KOPT-K1 (cell line): ENCODE data around the gene RBM4B.
"Not testable (repeated sequence)": the region's sequence is repeated elsewhere in the genome, so short reads cannot be mapped to it uniquely, and the experiment has no call there.

Source experiments
- H3K27ac ChIP-seq: fragments of 200-600 bp; sonication (generic); 2 replicates; pipeline ENCODE4 v1.5.1; 2016; ENCODE audit warnings: antibody characterized with exemption, mild to moderate bottlenecking, low read depth, low read length; ENCODE audit not compliant: poor library complexity, severe bottlenecking
- H3K36me3 ChIP-seq: fragments of 200-600 bp; sonication (generic); 2 replicates; pipeline ENCODE4 v1.5.1; 2017; ENCODE audit warnings: antibody characterized with exemption, mild to moderate bottlenecking, low read length, moderate library complexity; ENCODE audit not compliant: insufficient read depth
- H3K9me3 ChIP-seq: fragments of 200-600 bp; sonication (generic); 2 replicates; pipeline ENCODE4 v1.5.1; 2017; ENCODE audit warnings: antibody characterized with exemption, low read length, mild to moderate bottlenecking; ENCODE audit not compliant: insufficient read depth, poor library complexity, severe bottlenecking

Gene RBM4B

DNA sequence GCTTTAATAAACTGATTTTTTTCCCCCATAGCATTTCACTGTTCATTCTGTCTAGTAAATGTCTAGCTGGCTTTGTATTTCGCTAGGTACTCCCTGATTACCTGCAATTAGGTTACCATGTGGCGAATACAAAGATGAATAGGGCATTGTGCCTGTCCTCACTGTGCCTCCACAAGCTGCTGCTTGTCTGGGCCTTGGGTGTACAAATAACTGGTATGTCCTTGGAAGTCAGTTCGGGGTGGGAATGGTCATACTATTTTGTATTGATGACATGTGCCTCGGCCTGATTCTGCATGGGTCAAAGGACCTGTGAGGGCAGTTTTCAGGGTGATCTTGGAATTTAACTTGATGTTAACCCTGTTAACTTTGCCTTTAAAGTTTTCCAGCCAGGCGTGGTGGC lies 27.8 kb downstream of the RBM4B start:
- Histone ChIP-seq H3K36me3 (peaks cover 99% of the 10 kb centered on the region), H3K27ac (no peak overlapping the region), H3K9me3 (no peaks in the 10 kb centered on the region)

DNA sequence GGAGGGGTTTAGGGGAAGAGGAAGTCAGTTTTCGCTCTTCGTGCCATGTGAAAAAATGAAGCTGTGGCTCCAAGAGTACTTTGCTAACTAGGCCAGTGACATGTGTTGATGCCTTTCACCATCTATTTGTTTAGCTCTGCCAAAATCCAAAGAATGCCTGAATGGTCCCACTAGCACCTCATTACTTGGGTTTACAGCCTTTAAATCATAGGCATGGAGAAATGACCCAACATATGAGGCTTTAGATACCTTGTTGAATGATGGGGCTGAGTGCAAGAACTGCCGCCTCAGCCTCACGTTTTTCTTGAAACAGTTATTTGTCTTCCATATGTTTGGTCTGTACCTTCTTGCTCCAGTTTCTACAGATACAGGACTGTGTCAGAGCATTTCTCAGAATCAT lies 30.9 kb downstream of the RBM4B start:
- Histone ChIP-seq H3K27ac (no peak overlapping the region), H3K36me3 (peaks cover 100% of the 10 kb centered on the region), H3K9me3 (no peaks in the 10 kb centered on the region)

DNA sequence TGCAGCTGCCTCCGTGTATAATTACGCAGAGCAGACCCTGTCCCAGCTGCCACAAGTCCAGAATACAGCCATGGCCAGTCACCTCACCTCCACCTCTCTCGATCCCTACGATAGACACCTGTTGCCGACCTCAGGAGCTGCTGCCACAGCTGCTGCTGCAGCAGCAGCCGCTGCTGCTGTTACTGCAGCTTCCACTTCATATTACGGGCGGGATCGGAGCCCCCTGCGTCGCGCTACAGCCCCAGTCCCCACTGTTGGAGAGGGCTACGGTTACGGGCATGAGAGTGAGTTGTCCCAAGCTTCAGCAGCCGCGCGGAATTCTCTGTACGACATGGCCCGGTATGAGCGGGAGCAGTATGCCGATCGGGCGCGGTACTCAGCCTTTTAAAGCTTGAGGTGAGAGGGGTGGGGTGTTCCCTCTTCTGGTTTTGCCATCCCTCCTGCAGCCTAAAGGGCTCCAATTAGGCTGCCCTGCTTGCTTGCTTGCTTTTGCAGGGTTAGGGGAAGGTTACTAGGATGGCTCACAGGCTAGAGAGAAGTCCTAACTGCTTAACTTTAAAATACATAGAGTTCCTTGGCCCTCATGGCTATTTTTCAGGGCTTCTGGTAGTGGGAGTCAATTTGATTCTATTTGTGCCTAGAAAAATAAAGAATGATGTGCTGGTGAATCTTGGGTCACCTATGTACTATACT lies 33.8 kb downstream of the RBM4B start:
- H3K36me3 ChIP-seq, result peaks cover 99% of the 10 kb centered on the region
- H3K27ac ChIP-seq, result no peak overlapping the region
- H3K9me3 ChIP-seq, result no peaks in the 10 kb centered on the region

DNA sequence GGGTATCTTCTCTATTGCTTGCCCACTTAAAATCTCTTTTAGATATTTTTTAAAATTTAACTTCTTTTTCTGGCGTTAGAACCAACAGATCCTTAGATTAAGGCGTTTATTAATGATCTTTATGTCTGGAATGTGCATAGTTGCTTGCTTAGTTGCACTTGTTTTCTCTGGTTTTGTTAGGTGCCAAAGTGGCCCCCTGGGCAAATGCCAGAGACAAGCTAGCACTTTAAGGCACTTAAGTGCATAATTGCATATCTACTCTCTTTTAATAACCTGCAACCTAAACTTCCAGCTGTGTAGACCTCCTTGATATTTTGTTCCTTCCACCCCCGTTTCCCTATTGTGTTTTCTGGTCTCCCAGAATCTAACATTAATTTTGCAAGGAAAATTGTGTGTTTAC lies 35.9 kb downstream of the RBM4B start:
- no peak overlapping the region for H3K27ac ChIP-seq
- H3K9me3 ChIP-seq, result no peaks in the 10 kb centered on the region
- peaks cover 84% of the 10 kb centered on the region for H3K36me3 ChIP-seq

DNA sequence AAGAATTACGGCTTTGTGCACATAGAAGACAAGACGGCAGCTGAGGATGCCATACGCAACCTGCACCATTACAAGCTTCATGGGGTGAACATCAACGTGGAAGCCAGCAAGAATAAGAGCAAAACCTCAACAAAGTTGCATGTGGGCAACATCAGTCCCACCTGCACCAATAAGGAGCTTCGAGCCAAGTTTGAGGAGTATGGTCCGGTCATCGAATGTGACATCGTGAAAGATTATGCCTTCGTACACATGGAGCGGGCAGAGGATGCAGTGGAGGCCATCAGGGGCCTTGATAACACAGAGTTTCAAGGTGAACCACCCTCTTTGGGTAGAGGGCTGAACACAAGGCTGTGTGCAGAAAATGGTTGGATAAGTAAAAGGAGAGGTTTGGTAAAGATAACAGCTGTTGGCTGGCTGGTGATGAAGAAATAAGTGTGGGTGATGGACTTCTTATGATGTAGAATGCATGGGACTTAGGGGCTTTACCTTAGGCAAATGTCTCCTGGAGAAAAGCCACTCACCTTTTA lies 37.8 kb downstream of the RBM4B start:
- Histone ChIP-seq H3K27ac (peak overlapping the region; percentile 82), H3K36me3 (peaks cover 82% of the 10 kb centered on the region)
- H3K9me3 ChIP-seq, result not testable (repeated sequence)

DNA sequence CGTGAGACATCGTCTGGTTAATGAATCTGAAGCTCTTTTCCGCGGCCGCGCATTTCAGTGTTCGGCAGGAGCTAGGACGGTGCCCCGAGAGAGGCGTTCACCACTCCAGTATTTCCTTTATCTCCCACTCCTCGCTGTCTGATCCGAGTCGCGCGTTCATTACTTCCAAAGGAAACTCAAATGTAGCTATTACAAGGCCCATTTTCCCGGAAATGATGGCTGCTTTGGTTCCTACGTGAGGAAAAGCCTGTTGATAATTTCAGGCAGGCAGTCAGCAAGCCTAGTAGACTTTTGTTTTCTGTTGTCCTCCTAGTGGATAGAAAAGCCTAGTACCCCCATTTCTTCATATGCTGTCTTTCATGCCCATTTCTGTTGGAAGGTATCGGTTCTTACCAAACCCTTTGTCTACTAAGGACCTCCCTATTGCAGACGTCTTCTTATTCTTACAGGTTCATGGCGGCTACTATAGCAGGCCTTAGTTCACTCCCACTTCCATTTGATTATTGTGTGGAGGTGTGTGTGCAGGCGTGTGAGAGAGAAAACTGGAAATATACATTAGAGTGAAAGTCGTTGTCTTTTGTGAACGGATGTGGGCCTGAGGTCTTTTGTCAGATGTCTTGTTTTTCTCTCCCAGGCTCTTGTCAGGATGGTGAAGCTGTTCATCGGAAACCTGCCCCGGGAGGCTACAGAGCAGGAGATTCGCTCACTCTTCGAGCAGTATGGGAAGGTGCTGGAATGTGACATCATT lies 38.4 kb downstream of the RBM4B start:
- no peaks in the 10 kb centered on the region for H3K9me3 ChIP-seq
- H3K36me3 ChIP-seq, result peaks cover 82% of the 10 kb centered on the region
- peak overlapping the region; percentile 82 for H3K27ac ChIP-seq

DNA sequence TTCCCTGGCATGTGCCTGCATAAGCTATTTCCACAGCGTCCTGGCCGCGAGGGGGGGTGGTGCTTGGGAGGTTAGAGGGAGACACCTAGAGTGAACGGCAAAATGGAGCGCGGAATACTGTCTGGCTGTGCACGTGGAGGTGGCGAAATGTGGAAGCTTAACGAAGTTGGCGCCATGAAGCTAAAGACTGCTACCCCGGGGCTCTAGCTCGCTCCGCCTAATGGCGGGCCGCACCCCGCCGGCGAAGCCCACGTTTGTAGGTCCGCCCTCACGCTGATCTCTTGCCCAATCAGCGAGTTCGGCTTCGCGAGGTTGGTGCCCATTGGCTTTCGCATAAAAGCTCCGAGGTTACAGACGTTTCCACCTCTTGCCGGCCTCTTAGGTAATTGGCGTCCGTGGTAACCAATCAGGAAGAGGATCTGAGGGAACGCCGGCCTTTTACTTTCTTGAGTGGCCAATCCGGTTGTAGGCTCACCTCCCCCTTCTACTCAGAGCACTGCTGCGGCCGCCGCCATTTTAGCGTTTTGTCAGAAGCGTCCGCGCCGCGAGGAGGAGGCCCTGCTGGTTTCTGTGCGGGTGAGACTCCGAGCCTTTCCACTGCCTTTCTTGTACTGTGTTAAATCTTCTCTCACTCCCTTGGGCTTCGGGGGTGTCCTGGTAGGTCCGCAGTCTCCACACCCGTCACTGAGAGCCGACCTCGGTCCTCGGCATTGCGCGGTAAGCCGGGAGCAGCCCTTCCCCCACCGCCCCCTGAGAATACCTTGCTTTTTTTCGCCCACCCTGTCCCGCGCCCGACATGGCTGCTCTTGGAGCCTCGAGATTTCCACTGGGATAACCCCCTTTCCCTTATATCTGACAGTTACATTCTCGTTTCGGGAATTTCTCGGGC lies 39.3 kb downstream of the RBM4B start, which contains the start of gene RBM4:
Gene RBM4 (plus strand): TSS at position 527 of the 889 bp plus-strand sequence. CDS start 1,009 bp downstream, outside the sequence.
- H3K9me3 ChIP-seq, result no peaks in the 10 kb centered on the region
- peaks cover 82% of the 10 kb centered on the region for H3K36me3 ChIP-seq
- H3K27ac ChIP-seq, result peak within 1 kb of the TSS; percentile 82

DNA sequence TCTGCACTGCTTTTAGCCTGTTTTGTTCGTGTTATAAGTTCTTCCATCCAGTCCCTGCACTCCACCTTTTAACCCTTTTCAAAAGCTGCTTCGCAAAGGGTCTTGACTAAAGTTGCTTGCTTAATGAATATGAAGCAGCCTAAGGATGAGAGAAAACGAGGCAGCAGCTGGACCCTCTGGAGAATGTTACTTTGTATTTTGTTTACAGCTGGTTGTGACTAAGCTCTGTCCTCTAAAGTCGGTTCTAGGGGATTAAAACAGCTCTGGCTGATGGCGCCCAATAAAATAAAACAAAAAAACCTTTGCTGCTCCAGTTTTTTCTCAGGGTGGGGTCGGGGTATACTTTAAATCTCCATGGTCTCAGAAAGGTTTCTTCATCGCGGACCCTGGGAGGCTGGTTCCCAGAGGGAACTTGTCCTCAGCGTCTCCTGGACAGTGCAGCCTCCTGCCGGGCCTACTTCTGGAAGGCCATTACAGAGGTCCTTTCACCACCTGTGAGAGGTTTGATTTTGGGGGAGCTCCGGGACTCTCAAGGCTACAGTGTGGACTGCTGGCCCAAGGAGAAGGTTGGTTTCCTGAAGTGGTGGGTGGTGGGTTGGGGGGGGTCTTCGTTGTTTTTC lies 40.0 kb downstream of the RBM4B start:
- H3K9me3 ChIP-seq, result no peaks in the 10 kb centered on the region
- peaks cover 82% of the 10 kb centered on the region for H3K36me3 ChIP-seq
- peak overlapping the region; percentile 82 for H3K27ac ChIP-seq

DNA sequence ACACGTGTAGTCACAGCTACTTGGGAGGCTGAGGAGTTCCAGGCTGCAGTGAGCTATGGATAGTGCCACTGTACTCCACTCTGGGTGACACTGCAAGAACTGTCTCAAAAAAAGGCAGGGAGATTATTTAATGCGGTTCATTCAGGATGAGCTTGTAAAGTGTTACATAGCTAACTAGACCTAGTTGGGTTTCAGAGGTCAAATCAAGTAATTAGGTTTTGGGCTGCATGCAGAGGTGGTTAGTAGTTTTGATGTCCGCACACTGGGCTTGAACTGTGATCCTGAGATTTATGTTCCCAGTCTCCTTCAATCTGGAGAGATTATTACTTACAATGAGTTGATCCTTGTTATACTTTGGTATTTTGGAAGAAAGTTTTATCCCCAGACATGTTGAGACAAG lies 41.3 kb downstream of the RBM4B start:
- Histone ChIP-seq H3K27ac (no peak overlapping the region), H3K36me3 (peaks cover 82% of the 10 kb centered on the region), H3K9me3 (no peaks in the 10 kb centered on the region)

DNA sequence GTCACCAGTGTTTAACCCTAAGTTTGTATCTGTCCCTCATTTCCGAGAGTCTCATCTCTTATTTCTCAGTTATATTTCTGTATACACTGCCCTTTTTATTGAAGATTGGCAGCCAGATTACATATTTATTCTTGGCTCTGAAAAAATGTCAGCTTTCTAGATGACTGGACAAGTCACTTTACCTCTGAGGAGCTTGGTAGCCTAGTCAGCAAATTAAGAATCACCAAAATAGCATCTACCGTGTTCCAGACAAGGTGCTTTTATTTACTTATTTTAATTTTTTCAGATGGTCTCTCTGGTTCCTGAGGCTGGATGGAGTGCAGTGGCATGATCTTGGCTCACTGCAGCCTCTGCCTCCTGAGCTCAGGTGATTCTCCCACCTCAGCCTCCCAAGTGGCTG lies 44.7 kb downstream of the RBM4B start:
- Histone ChIP-seq H3K36me3 (peaks cover 91% of the 10 kb centered on the region), H3K9me3 (no peaks in the 10 kb centered on the region), H3K27ac (no peak overlapping the region)

DNA sequence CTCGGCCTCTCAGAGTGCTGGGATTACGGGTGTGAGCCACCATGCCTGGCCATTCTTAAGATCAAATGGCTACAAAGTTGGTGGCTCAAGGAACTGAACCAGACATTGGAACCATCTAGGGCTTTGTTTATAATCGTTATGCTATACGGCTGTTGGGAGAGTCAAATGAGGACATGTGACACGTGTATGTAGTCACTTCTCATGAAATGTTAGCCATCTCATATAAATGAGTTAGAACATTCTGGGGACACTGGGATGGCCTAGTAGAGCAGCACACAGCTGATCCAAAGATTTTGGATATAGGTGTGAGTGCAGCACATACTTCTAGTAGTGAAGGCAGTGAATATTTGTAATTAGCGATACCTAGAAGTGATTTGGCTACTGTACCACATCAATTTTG lies 45.8 kb downstream of the RBM4B start:
- Histone ChIP-seq H3K27ac (no peak overlapping the region), H3K36me3 (peaks cover 97% of the 10 kb centered on the region), H3K9me3 (no peaks in the 10 kb centered on the region)

DNA sequence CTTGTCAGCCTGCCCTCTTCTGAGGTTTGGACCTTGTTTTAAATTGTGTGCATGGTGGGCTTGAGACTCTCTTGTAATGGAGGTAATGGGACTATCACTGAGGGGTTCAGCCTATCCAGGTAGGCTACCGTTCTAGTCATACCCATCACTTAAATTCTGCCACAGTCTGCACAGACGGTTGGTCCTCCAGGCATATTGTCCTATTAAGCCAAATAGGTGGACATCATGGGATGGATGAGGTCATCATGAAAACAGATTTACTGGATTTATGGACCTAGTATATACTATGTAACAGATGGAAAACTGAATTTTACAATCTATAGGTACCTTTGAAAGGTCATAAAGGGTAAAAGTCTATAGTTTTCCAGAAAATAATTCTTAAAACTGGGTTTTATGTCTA lies 48.3 kb downstream of the RBM4B start:
- Histone ChIP-seq H3K9me3 (no peaks in the 10 kb centered on the region), H3K36me3 (peaks cover 100% of the 10 kb centered on the region), H3K27ac (no peak overlapping the region)

DNA sequence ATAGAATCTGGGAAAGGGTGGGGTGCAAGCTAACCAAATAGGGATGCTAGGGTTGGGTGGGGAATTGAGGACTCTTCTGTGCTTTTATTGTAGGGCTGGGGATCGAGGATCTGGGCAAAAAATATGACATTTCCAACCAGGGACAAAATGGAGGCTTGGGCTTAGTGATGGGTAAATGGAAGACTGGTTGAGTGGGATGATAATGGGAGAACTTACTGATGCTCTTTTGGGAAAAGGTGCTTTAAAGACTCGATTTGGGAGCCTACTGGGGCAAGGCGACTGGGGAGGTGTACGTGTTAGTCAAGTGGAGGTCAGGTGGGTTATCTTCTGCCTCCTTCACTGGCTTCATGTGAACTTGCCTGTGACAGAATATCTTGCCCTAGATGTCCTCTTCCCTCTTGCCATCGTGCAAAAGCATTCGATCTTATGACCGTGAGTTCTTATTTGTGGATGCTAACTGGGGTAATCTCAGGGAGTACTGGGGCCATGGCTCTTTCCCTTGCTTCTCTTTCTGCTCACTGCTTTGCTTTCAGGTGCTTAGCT lies 49.6 kb downstream of the RBM4B start:
- H3K9me3 ChIP-seq, result no peaks in the 10 kb centered on the region
- no peak overlapping the region for H3K27ac ChIP-seq
- H3K36me3 ChIP-seq, result peaks cover 100% of the 10 kb centered on the region

DNA sequence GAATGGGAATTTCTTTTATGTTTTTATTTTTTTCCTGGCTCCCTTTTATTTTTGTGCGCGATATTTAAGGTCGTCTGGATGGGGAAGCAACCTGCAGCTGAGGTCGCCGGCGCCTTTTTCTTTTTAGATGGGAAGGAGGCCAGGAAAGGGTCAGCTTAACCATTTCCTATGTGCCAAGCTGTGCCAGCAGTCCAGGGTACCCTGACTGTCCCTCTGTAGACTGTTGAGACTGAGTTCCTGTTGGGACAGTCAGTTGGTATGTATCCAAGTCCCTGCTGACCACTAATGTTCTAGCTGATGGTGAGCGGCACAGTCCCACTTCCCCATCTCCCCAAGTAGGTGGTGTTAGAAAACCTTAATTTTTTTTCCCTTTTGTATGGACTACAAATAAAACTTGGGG lies 50.8 kb downstream of the RBM4B start:
- Histone ChIP-seq H3K36me3 (peaks cover 100% of the 10 kb centered on the region), H3K9me3 (no peaks in the 10 kb centered on the region), H3K27ac (no peak overlapping the region)
